H9 (cell line): Measurements from ENCODE around the gene BHLHA15. TPM values are rescaled to one million over a fixed set of nuclear protein-coding genes. Genes with fewer than 3 reads are reported as not detected.

Experiments used
- DNase-seq: peaks from one replicate; pipeline ENCODE4 v3.0.0-alpha.2; 2017
- H2AFZ ChIP-seq: one replicate; pipeline ENCODE4 v1.6.1; 2013; ENCODE audit warnings: mild to moderate bottlenecking, low read length, control low read depth, moderate library complexity
- H2AK5ac ChIP-seq: 2 replicates; pipeline ENCODE4 v1.6.1; 2013; ENCODE audit warnings: low read length, control low read depth, mixed read lengths; ENCODE audit not compliant: insufficient read length
- H2BK120ac ChIP-seq: one replicate; pipeline ENCODE4 v1.6.1; 2013; ENCODE audit warnings: low read depth, mild to moderate bottlenecking, low read length, control low read depth, inconsistent platforms; ENCODE audit not compliant: poor library complexity, severe bottlenecking
- H2BK12ac ChIP-seq: 2 replicates; pipeline ENCODE4 v1.6.1; 2013; ENCODE audit warnings: low read length, control low read depth, mixed read lengths, low read depth; ENCODE audit not compliant: insufficient read length
- H2BK15ac ChIP-seq: 2 replicates; pipeline ENCODE4 v1.6.1; 2013; ENCODE audit warnings: low read depth, low read length, control low read depth
- H2BK20ac ChIP-seq: one replicate; pipeline ENCODE4 v1.6.1; 2013; ENCODE audit warnings: low read depth, mild to moderate bottlenecking, low read length, control low read depth, inconsistent platforms; ENCODE audit not compliant: poor library complexity, severe bottlenecking
- H2BK5ac ChIP-seq: 2 replicates; pipeline ENCODE4 v1.6.1; 2013; ENCODE audit warnings: low read length, control low read depth, mixed read lengths; ENCODE audit not compliant: insufficient read length
- H3K14ac ChIP-seq: 2 replicates; pipeline ENCODE4 v1.6.1; 2013; ENCODE audit warnings: low read length, control low read depth; ENCODE audit not compliant: insufficient read depth
- H3K18ac ChIP-seq: 2 replicates; pipeline ENCODE4 v1.6.1; 2013; ENCODE audit warnings: low read depth, mild to moderate bottlenecking, mixed read lengths, low read length, control low read depth; ENCODE audit not compliant: insufficient read length
- H3K23ac ChIP-seq: 2 replicates; pipeline ENCODE4 v1.6.1; 2013; ENCODE audit warnings: low read length, control low read depth, mixed read lengths, low read depth; ENCODE audit not compliant: insufficient read length
- H3K23me2 ChIP-seq: 2 replicates; pipeline ENCODE4 v1.6.1; 2013; ENCODE audit warnings: low read depth, mild to moderate bottlenecking, mixed read lengths, low read length, control low read depth; ENCODE audit not compliant: insufficient read length, poor library complexity, severe bottlenecking
- H3K27ac ChIP-seq: 2 replicates; pipeline ENCODE4 v1.5.1; 2013; ENCODE audit warnings: low read length, control low read depth, mixed read lengths, low read depth; ENCODE audit not compliant: insufficient read length
- H3K27me3 ChIP-seq: 2 replicates; pipeline ENCODE4 v1.6.1; 2013; ENCODE audit warnings: low read length, control low read depth, inconsistent platforms; ENCODE audit not compliant: insufficient read depth
- H3K4ac ChIP-seq: 2 replicates; pipeline ENCODE4 v1.6.1; 2013; ENCODE audit warnings: low read depth, mild to moderate bottlenecking, control low read depth, inconsistent platforms, low read length, moderate library complexity
- H3K4me1 ChIP-seq: 2 replicates; pipeline ENCODE4 v1.6.1; 2013; ENCODE audit warnings: low read length, control low read depth, inconsistent platforms; ENCODE audit not compliant: insufficient read depth
- H3K4me2 ChIP-seq: 2 replicates; pipeline ENCODE4 v1.6.1; 2013; ENCODE audit warnings: low read length, control low read depth, mixed read lengths; ENCODE audit not compliant: insufficient read length, insufficient read depth
- H3K56ac ChIP-seq: 2 replicates; pipeline ENCODE4 v1.6.1; 2013; ENCODE audit warnings: low read depth, mild to moderate bottlenecking, mixed read lengths, low read length, control low read depth; ENCODE audit not compliant: insufficient read length
- H3K79me1 ChIP-seq: 2 replicates; pipeline ENCODE4 v1.6.1; 2013; ENCODE audit warnings: low read depth, mild to moderate bottlenecking, moderate library complexity, low read length, control low read depth, inconsistent platforms; ENCODE audit not compliant: insufficient read depth, poor library complexity, severe bottlenecking
- H3K79me2 ChIP-seq: 2 replicates; pipeline ENCODE4 v1.6.1; 2013; ENCODE audit warnings: low read length, control low read depth, inconsistent platforms; ENCODE audit not compliant: insufficient read depth
- H3K9ac ChIP-seq: 2 replicates; pipeline ENCODE4 v1.6.1; 2013; ENCODE audit warnings: low read length, control low read depth, mixed read lengths; ENCODE audit not compliant: insufficient read length; ENCODE audit errors: extremely low read depth
- H3K9me3 ChIP-seq: one replicate; pipeline ENCODE4 v1.6.1; 2013; ENCODE audit warnings: low read depth, low read length, inconsistent platforms; ENCODE audit not compliant: control insufficient read depth
- H3T11ph ChIP-seq: one replicate; pipeline ENCODE4 v1.6.1; 2013; ENCODE audit warnings: mild to moderate bottlenecking, low read length, control low read depth, inconsistent platforms
- H4K20me1 ChIP-seq: one replicate; pipeline ENCODE4 v1.6.1; 2013; ENCODE audit not compliant: control insufficient read depth, insufficient read length, insufficient read depth
- H4K5ac ChIP-seq: 2 replicates; pipeline ENCODE4 v1.6.1; 2013; ENCODE audit warnings: low read depth, mild to moderate bottlenecking, mixed read lengths, low read length, control low read depth; ENCODE audit not compliant: insufficient read length
- H4K8ac ChIP-seq: replicated peaks from 2 replicates; pipeline ENCODE4 v1.6.1; 2013; ENCODE audit warnings: low read length, control low read depth, mixed read lengths, low read depth; ENCODE audit not compliant: insufficient read length
- H4K91ac ChIP-seq: 2 replicates; pipeline ENCODE4 v1.6.1; 2013; ENCODE audit warnings: low read depth, mild to moderate bottlenecking, moderate library complexity, mixed read lengths, low read length, control low read depth; ENCODE audit not compliant: insufficient read length
- H3K27ac Mint-ChIP-seq, 3 experiments: 2 replicates in 2 of 3; 3 replicates in 1 of 3; pipeline ENCODE4 v1.8.0; 2020 to 2021; ENCODE audit warnings: mixed read lengths in 3 of 3, mild to moderate bottlenecking in 1 of 3, moderate library complexity in 1 of 3
- H3K27me3 Mint-ChIP-seq: 2 replicates; pipeline ENCODE4 v1.8.0; 2021; ENCODE audit warnings: low read depth, mild to moderate bottlenecking, moderate library complexity, mixed read lengths
- H3K36me3 Mint-ChIP-seq, 3 experiments: 2 replicates in 2 of 3; 3 replicates in 1 of 3; pipeline ENCODE4 v1.8.0; 2020 to 2021; ENCODE audit warnings: low read depth in 3 of 3, mixed read lengths in 3 of 3; ENCODE audit not compliant: insufficient read depth in 1 of 3
- H3K4me1 Mint-ChIP-seq, 2 experiments: 2 replicates each; pipeline ENCODE4 v1.8.0; 2020; ENCODE audit warnings: mixed read lengths in 2 of 2
- H3K4me3 Mint-ChIP-seq, 2 experiments: 2 replicates in 1 of 2; 3 replicates in 1 of 2; pipeline ENCODE4 v1.8.0; 2020 to 2021; ENCODE audit warnings: mild to moderate bottlenecking in 2 of 2, mixed read lengths in 2 of 2, moderate library complexity in 1 of 2
- H3K9me3 Mint-ChIP-seq, 2 experiments: 2 replicates in 1 of 2; 3 replicates in 1 of 2; pipeline ENCODE4 v1.8.0; 2020; ENCODE audit warnings: mild to moderate bottlenecking in 2 of 2, mixed read lengths in 2 of 2, moderate library complexity in 1 of 2
- WGBS: extraction: QIAGEN DNeasy Blood & Tissue Kit; methylation state at CpG from one replicate; pipeline ENCODE4 v1.1.7; 2013; ENCODE audit warnings: missing lambda C conversion rate, low lambda C conversion rate, mixed read lengths; ENCODE audit not compliant: insufficient read length; ENCODE audit errors: extremely low coverage; 5-methylcytosine and 5-hydroxymethylcytosine counted together
- total RNA-seq: library from RNA; stranded (reverse); gene quantifications from 2 replicates; pipeline ENCODE4 v1.2.1, GENCODE V29; 2021
- TF ChIP-seq, protein P1 (sequence below): fragments of 200-600 bp; sonication (generic); conservative IDR thresholded peaks from 3 replicates; pipeline ENCODE4 v1.8.0; 2021; ENCODE audit warnings: antibody characterized with exemption, mild to moderate bottlenecking

BHLHA15 gene
- total RNA-seq, 1 experiment from 2014 or later: 1.4 TPM

DNA sequence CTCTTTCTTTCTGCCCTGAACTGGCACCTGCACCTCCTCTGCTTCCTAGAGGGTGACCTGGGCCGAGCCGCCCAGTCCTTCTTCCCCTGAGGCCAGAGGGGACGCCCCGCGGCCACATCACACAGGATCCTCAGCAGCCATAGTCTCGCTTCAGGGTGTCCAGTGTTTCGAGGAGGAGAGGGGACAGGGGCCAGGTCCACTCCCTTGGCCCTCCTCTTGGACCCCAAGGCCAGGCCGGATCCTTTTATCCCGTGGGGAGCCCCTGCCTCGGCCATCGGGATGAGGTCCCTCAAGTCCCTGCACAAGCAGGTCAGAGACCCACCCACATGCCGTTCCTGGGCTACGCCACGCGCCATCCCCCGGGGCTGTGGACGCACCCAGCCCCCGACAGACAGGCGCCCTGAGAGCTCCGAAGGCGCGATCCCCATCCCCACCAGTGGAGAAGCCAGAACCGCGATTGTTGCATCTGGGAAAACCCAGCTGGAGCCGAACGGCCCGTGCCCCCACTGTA, 3.6 kb downstream of the BHLHA15 start:
- Histone ChIP-seq H3K56ac (no peak overlapping the region), H3K23me2 (no peaks in the 10 kb centered on the region), H3K9ac (no peak overlapping the region), H2BK5ac (no peak overlapping the region), H3K14ac (no peak overlapping the region), H3K23ac (no peak overlapping the region), H2AFZ (no peak overlapping the region), H4K20me1 (no peaks in the 10 kb centered on the region), H2AK5ac (no peak overlapping the region), H3K4me1 (no peaks in the 10 kb centered on the region), H3K27ac (no peak overlapping the region), H3T11ph (no peak overlapping the region), H4K8ac (no peak overlapping the region), H3K79me1 (no peaks in the 10 kb centered on the region), H2BK20ac (no peak overlapping the region), H4K5ac (no peak overlapping the region), H3K18ac (no peak overlapping the region), H2BK120ac (no peak overlapping the region), H3K9me3 (no peaks in the 10 kb centered on the region), H3K4me2 (no peak overlapping the region), H3K27me3 (no peaks in the 10 kb centered on the region), H4K91ac (no peak overlapping the region), H2BK12ac (no peak overlapping the region), H3K79me2 (no peaks in the 10 kb centered on the region), H3K4ac (no peak overlapping the region), H2BK15ac (no peak overlapping the region)
- Mint-ChIP-seq H3K4me1 (peaks cover 4 to 10% of the 10 kb centered on the region in 2 experiments), H3K27ac (no peak overlapping the region), H3K27me3 (no peaks in the 10 kb centered on the region), H3K4me3 (no peak overlapping the region), H3K9me3 (no peaks in the 10 kb centered on the region), H3K36me3 (no peaks in the 10 kb centered on the region)
- no peak for DNase-seq
- TF ChIP-seq, protein P1, sequence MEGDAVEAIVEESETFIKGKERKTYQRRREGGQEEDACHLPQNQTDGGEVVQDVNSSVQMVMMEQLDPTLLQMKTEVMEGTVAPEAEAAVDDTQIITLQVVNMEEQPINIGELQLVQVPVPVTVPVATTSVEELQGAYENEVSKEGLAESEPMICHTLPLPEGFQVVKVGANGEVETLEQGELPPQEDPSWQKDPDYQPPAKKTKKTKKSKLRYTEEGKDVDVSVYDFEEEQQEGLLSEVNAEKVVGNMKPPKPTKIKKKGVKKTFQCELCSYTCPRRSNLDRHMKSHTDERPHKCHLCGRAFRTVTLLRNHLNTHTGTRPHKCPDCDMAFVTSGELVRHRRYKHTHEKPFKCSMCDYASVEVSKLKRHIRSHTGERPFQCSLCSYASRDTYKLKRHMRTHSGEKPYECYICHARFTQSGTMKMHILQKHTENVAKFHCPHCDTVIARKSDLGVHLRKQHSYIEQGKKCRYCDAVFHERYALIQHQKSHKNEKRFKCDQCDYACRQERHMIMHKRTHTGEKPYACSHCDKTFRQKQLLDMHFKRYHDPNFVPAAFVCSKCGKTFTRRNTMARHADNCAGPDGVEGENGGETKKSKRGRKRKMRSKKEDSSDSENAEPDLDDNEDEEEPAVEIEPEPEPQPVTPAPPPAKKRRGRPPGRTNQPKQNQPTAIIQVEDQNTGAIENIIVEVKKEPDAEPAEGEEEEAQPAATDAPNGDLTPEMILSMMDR: no peak
- WGBS: no CpG with 5 or more reads among the region's 27 CpGs
